Measurements from ENCODE around the gene IGFBP5. TPM values are rescaled to one million over a fixed set of nuclear protein-coding genes. Genes with fewer than 3 reads are reported as not detected.
A peak's percentile ranks its signal among the peaks of the same experiment; 100 is the strongest.

Gene IGFBP5
- total RNA-seq, 1 donor from 2014 or later, result 150 TPM

- Mint-ChIP-seq H3K36me3 (no peaks in the 10 kb centered on the region), H3K27me3 (ENCODE audit: insufficient read depth, low read depth) (peaks cover 5% of the 10 kb centered on the region), H3K27ac (no peak overlapping the region), H3K9me3 (peaks cover 2% of the 10 kb centered on the region), H3K4me1 (peaks cover 30% of the 10 kb centered on the region), H3K4me3 (no peak overlapping the region)
- peaks cover 25% of the 10 kb centered on the region for H3K4me1 ChIP-seq
- H3K4me3 ChIP-seq, result no peak overlapping the region
- DNase-seq (ENCODE audit: low spot score), result no peak
- H3K79me2 ChIP-seq (ENCODE audit: low read depth), result no peaks in the 10 kb centered on the region
- no peaks in the 10 kb centered on the region for H3K9me3 ChIP-seq (ENCODE audit: low read depth)
- H3K27ac ChIP-seq, result no peak overlapping the region
- H3K4me2 ChIP-seq, result no peak overlapping the region
- TF ChIP-seq EZH2 (IDR thresholded peaks at IDR 0.05), result no peak
- TF ChIP-seq CTCF (IDR thresholded peaks at IDR 0.05), result no peak
- no peak for TF ChIP-seq EZH2phosphoT487 (IDR thresholded peaks at IDR 0.05)
- H3K27me3 ChIP-seq, result no peaks in the 10 kb centered on the region
- no peak overlapping the region for H2AFZ ChIP-seq (replicated peaks)
- no peak overlapping the region for H3K9ac ChIP-seq
- no peaks in the 10 kb centered on the region for H4K20me1 ChIP-seq (ENCODE audit: low read depth)
- H3K36me3 ChIP-seq, result no peaks in the 10 kb centered on the region
- H3F3A ChIP-seq (ENCODE audit: low read depth), result peaks cover 13% of the 10 kb centered on the region
These were observed 71.1 kb downstream of the IGFBP5 start for GRCh38 chr2:216624251-216624650.

GRCh38 chr2:216622526-216622925 lies 72.8 kb downstream of the IGFBP5 start:
- Mint-ChIP-seq H3K36me3 (no peaks in the 10 kb centered on the region), H3K9me3 (peaks cover 2% of the 10 kb centered on the region), H3K4me3 (no peak overlapping the region), H3K27me3 (ENCODE audit: insufficient read depth, low read depth) (peaks cover 9% of the 10 kb centered on the region), H3K27ac (peak overlapping the region; percentile 53), H3K4me1 (peaks cover 37% of the 10 kb centered on the region)
- H3K4me1 ChIP-seq, result peaks cover 36% of the 10 kb centered on the region
- H3K9ac ChIP-seq, result no peak overlapping the region
- no peak for TF ChIP-seq EZH2 (IDR thresholded peaks at IDR 0.05)
- no peak for TF ChIP-seq CTCF (IDR thresholded peaks at IDR 0.05)
- TF ChIP-seq EZH2phosphoT487 (IDR thresholded peaks at IDR 0.05), result no peak
- peaks cover 27% of the 10 kb centered on the region for H3F3A ChIP-seq (ENCODE audit: low read depth)
- no peak for DNase-seq (ENCODE audit: low spot score)
- H4K20me1 ChIP-seq (ENCODE audit: low read depth), result no peaks in the 10 kb centered on the region
- no peak overlapping the region for H2AFZ ChIP-seq (replicated peaks)
- no peak overlapping the region for H3K4me2 ChIP-seq
- no peaks in the 10 kb centered on the region for H3K27me3 ChIP-seq
- H3K4me3 ChIP-seq, result no peak overlapping the region
- no peaks in the 10 kb centered on the region for H3K79me2 ChIP-seq (ENCODE audit: low read depth)
- H3K9me3 ChIP-seq (ENCODE audit: low read depth), result no peaks in the 10 kb centered on the region
- H3K36me3 ChIP-seq, result no peaks in the 10 kb centered on the region
- no peak overlapping the region for H3K27ac ChIP-seq

Other genes starting within 250 kb of the IGFBP5 start
- 1,730 and 1,918 TPM in 2 replicates for gene RPL37A, start 196.7 kb downstream of the IGFBP5 start, total RNA-seq (ENCODE audit: low replicate concordance)
- 371 and 935 TPM in 2 replicates for gene IGFBP2, start 62.1 kb downstream of the IGFBP5 start, total RNA-seq (ENCODE audit: low replicate concordance)
- gene TNP1, start 164.5 kb upstream of the IGFBP5 start, total RNA-seq (ENCODE audit: low replicate concordance), result not detected in 2 replicates